ENCODE measurements around the gene VAMP7. TPM values are rescaled to one million over a fixed set of nuclear protein-coding genes. Genes with fewer than 3 reads are reported as not detected.
"Not testable (repeated sequence)": the region's sequence is repeated elsewhere in the genome, so short reads cannot be mapped to it uniquely, and the experiment has no call there.

The VAMP7 gene
- total RNA-seq, 1 experiment from 2014 or later, result 19.9 TPM

DNA sequence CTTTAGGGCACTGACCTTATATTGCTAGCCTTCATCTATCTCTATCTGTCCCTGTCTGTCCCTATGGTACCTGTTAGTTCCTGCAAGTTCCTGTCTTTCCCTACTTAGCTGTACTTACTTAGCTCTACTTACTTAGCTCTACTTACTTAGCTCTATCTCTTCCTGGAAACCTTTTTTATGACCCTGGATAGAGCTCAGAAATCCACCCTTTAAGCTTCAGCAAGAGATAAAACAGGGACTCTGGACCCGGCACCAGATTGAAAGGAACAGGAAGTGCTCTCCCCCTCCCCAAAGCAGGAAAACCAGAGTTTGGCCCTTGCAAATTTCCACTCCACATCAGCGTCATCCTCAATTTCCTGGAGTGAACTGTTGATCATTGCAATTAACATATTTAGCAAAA is 104.1 kb downstream of the VAMP7 start:
- Mint-ChIP-seq H3K4me1 (no peaks in the 10 kb centered on the region), H3K27me3 (ENCODE audit: low read depth) (no peaks in the 10 kb centered on the region; the same call in 1 of the 2 replicates), H3K4me3 (no peak overlapping the region), H3K9me3 (peaks cover 49 to 51% of the 10 kb centered on the region in 2 experiments), H3K27ac (no peak overlapping the region), H3K36me3 (ENCODE audit: insufficient read depth in 1 of 3, low read depth in 3 of 3) (peaks cover 0 to 13% (median 10%) of the 10 kb centered on the region in 3 experiments; a peak in 6 of 7 replicates)
- Histone ChIP-seq H2BK12ac (ENCODE audit: insufficient read length, low read depth, low read length) (no peak overlapping the region), H3K14ac (ENCODE audit: insufficient read depth, low read length) (no peak overlapping the region), H3K9ac (ENCODE audit: extremely low read depth, insufficient read length, low read length) (no peak overlapping the region), H3K4ac (ENCODE audit: low read depth, low read length) (no peak overlapping the region), H4K8ac (replicated peaks; ENCODE audit: insufficient read length, low read depth, low read length) (no peak overlapping the region), H4K91ac (ENCODE audit: insufficient read length, low read depth, low read length) (no peak overlapping the region), H3K79me1 (ENCODE audit: insufficient read depth, low read depth, low read length, poor library complexity, severe bottlenecking) (no peaks in the 10 kb centered on the region), H4K5ac (ENCODE audit: insufficient read length, low read depth, low read length) (no peak overlapping the region), H3K23ac (ENCODE audit: insufficient read length, low read depth, low read length) (no peak overlapping the region), H2AFZ (ENCODE audit: low read length) (no peak overlapping the region), H3K4me1 (ENCODE audit: insufficient read depth, low read length) (no peaks in the 10 kb centered on the region), H3T11ph (ENCODE audit: low read length) (no peak overlapping the region), H2BK120ac (ENCODE audit: low read depth, low read length, poor library complexity, severe bottlenecking) (no peak overlapping the region), H2AK5ac (ENCODE audit: insufficient read length, low read length) (no peak overlapping the region), H3K9me3 (ENCODE audit: control insufficient read depth, low read depth, low read length) (peaks cover 40% of the 10 kb centered on the region), H2BK5ac (ENCODE audit: insufficient read length, low read length) (no peak overlapping the region), H4K20me1 (ENCODE audit: control insufficient read depth, insufficient read depth, insufficient read length) (no peaks in the 10 kb centered on the region), H3K79me2 (ENCODE audit: insufficient read depth, low read length) (no peaks in the 10 kb centered on the region), H3K18ac (ENCODE audit: insufficient read length, low read depth, low read length) (no peak overlapping the region), H3K27ac (ENCODE audit: insufficient read length, low read depth, low read length) (no peak overlapping the region), H3K56ac (ENCODE audit: insufficient read length, low read depth, low read length) (no peak overlapping the region), H3K4me2 (ENCODE audit: insufficient read depth, insufficient read length, low read length) (no peak overlapping the region), H3K27me3 (ENCODE audit: insufficient read depth, low read length) (no peaks in the 10 kb centered on the region; the same call in 1 of the 2 replicates), H2BK20ac (ENCODE audit: low read depth, low read length, poor library complexity, severe bottlenecking) (no peak overlapping the region), H2BK15ac (ENCODE audit: low read depth, low read length) (no peak overlapping the region), H3K23me2 (ENCODE audit: insufficient read length, low read depth, low read length, poor library complexity, severe bottlenecking) (no peaks in the 10 kb centered on the region)
- no peak for DNase-seq
- TF ChIP-seq, protein P1, sequence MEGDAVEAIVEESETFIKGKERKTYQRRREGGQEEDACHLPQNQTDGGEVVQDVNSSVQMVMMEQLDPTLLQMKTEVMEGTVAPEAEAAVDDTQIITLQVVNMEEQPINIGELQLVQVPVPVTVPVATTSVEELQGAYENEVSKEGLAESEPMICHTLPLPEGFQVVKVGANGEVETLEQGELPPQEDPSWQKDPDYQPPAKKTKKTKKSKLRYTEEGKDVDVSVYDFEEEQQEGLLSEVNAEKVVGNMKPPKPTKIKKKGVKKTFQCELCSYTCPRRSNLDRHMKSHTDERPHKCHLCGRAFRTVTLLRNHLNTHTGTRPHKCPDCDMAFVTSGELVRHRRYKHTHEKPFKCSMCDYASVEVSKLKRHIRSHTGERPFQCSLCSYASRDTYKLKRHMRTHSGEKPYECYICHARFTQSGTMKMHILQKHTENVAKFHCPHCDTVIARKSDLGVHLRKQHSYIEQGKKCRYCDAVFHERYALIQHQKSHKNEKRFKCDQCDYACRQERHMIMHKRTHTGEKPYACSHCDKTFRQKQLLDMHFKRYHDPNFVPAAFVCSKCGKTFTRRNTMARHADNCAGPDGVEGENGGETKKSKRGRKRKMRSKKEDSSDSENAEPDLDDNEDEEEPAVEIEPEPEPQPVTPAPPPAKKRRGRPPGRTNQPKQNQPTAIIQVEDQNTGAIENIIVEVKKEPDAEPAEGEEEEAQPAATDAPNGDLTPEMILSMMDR (conservative IDR thresholded peaks at IDR 0.05), result no peak
- no CpG with 5 or more reads among the region's 2 CpGs for WGBS (ENCODE audit: extremely low coverage, insufficient read length, low lambda C conversion rate)

DNA sequence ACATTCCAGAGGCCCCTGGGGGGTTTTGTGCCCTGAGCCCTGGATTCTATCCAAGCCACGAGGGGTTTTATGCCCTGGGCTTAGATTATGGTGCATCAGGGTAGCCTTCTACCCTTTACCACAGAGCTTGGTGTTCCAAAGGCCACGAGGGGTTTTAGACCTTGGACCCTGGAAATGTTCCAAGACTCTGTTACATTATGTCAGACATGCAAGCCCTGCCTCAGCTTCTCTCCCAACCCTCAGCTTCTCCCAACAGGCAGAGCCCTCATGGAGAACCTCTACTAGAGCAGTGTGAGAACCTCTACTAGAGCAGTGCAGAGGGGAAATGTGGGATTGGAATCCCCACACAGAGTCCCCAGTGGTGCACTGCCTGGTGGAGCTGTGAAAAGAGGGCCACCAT is 105.8 kb downstream of the VAMP7 start:
- H3K9me3 Mint-ChIP-seq, result peaks cover 51 to 53% of the 10 kb centered on the region in 2 experiments
- not testable (repeated sequence) for H3K4ac ChIP-seq (ENCODE audit: low read depth, low read length); H4K8ac ChIP-seq (replicated peaks; ENCODE audit: insufficient read length, low read depth, low read length); H4K20me1 ChIP-seq (ENCODE audit: control insufficient read depth, insufficient read depth, insufficient read length); H3K9ac ChIP-seq (ENCODE audit: extremely low read depth, insufficient read length, low read length); H3K4me1 Mint-ChIP-seq; H3K56ac ChIP-seq (ENCODE audit: insufficient read length, low read depth, low read length); H2AK5ac ChIP-seq (ENCODE audit: insufficient read length, low read length); H4K91ac ChIP-seq (ENCODE audit: insufficient read length, low read depth, low read length); H4K5ac ChIP-seq (ENCODE audit: insufficient read length, low read depth, low read length); H2BK20ac ChIP-seq (ENCODE audit: low read depth, low read length, poor library complexity, severe bottlenecking); H3K4me3 Mint-ChIP-seq; H3K23ac ChIP-seq (ENCODE audit: insufficient read length, low read depth, low read length); H3K79me2 ChIP-seq (ENCODE audit: insufficient read depth, low read length); H2BK12ac ChIP-seq (ENCODE audit: insufficient read length, low read depth, low read length); H3K27me3 ChIP-seq (ENCODE audit: insufficient read depth, low read length); H3K27me3 Mint-ChIP-seq (ENCODE audit: low read depth); H3K4me2 ChIP-seq (ENCODE audit: insufficient read depth, insufficient read length, low read length); H3K18ac ChIP-seq (ENCODE audit: insufficient read length, low read depth, low read length); H2BK5ac ChIP-seq (ENCODE audit: insufficient read length, low read length); H2AFZ ChIP-seq (ENCODE audit: low read length); H3T11ph ChIP-seq (ENCODE audit: low read length); H2BK120ac ChIP-seq (ENCODE audit: low read depth, low read length, poor library complexity, severe bottlenecking); H3K4me1 ChIP-seq (ENCODE audit: insufficient read depth, low read length); H3K27ac ChIP-seq (ENCODE audit: insufficient read length, low read depth, low read length); H3K14ac ChIP-seq (ENCODE audit: insufficient read depth, low read length); H3K23me2 ChIP-seq (ENCODE audit: insufficient read length, low read depth, low read length, poor library complexity, severe bottlenecking); DNase-seq; H3K27ac Mint-ChIP-seq; H3K79me1 ChIP-seq (ENCODE audit: insufficient read depth, low read depth, low read length, poor library complexity, severe bottlenecking); H2BK15ac ChIP-seq (ENCODE audit: low read depth, low read length)
- peaks cover 41% of the 10 kb centered on the region for H3K9me3 ChIP-seq (ENCODE audit: control insufficient read depth, low read depth, low read length)
- peaks cover 0 to 11% (median 10%) of the 10 kb centered on the region in 3 experiments; a peak in 5 of 7 replicates for H3K36me3 Mint-ChIP-seq (ENCODE audit: insufficient read depth in 1 of 3, low read depth in 3 of 3)
- no CpG with 5 or more reads among the region's 2 CpGs for WGBS (ENCODE audit: extremely low coverage, insufficient read length, low lambda C conversion rate)

All from H9 (cell line).